ENCODE measurements around the gene GUCY2D. TPM values are rescaled to one million over a fixed set of nuclear protein-coding genes. Genes with fewer than 3 reads are reported as not detected.

GUCY2D gene
- total RNA-seq, 4 donors from 2014 or later, result 0.14 TPM; not detected in 3

DNA sequence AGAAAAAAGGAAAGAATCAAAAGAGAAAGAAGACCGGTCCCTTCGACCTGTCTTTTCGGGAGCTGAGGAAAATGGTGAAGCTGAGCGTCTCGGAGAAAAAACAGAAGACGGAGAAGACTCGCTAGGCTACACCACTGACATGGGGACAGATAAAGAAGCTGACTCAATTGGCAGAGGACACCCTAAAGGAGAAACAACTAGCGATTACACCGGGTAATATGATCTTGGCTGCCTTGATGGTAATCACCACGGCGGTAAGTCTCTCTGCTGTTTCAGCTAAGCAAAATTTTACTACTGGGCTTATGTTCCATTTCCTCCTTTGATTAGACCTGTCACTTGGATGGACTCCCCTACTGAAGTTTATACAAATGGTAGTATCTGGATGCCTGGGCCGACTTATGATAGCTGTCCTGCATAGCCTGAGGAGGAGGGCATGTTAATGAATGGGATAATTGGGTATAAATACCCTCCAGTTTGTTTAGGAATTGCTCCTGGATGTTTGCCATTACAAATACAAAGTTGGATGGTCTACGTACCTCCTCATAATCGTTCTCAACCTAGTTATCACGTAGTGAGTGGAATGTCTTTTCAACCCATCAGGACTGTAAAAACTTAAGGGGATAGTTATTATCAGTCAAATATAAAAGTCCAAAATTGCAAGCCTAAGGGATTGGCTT lies 60.5 kb downstream of the GUCY2D start:
- in situ Hi-C loops (cut with MboI; ENCODE audit: low pct_ligation_motif_present in 1 of 4, low pct_unique_long_range_greater_than_20kb in 1 of 4, low sequenced_read_pairs in 3 of 4) (loop anchor here in 1 of 4 donors (10.0 kb wide), 1 partner anchor 52 kb away; the partner anchor contains the start of gene ALOXE3), intact Hi-C loops (cut with DNase I; ENCODE audit: low total_unique reads) (no loop called here)
- WGBS, 2 donors (ENCODE audit: low coverage in 1 of 2), result 11 to 19% methylated on average over 11 to 15 of the region's 15 CpGs
- peaks cover 0 to 13% (median 9%) of the 10 kb centered on the region in 4 donors for H3K4me1 ChIP-seq
- H3K27me3 ChIP-seq, result peaks cover 66% of the 10 kb centered on the region
- TF ChIP-seq POLR2AphosphoS5 (IDR thresholded peaks at IDR 0.05) (no peak), CTCF (IDR thresholded peaks at IDR 0.05) (no peak), EP300 (IDR thresholded peaks at IDR 0.05; ENCODE audit: low read depth) (no peak), POLR2A (IDR thresholded peaks at IDR 0.05) (no peak)
- H3K4me3 ChIP-seq, result peak overlapping the region in 3 of 4 donors; percentile 26 to 50 (median 33)
- no peak for DNase-seq
- H3K27ac ChIP-seq, result peak overlapping the region in 3 of 4 donors; percentile 33 to 58 (median 54)
- H3K9me3 ChIP-seq, result no peaks in the 10 kb centered on the region
- H3K36me3 ChIP-seq, result no peaks in the 10 kb centered on the region

DNA sequence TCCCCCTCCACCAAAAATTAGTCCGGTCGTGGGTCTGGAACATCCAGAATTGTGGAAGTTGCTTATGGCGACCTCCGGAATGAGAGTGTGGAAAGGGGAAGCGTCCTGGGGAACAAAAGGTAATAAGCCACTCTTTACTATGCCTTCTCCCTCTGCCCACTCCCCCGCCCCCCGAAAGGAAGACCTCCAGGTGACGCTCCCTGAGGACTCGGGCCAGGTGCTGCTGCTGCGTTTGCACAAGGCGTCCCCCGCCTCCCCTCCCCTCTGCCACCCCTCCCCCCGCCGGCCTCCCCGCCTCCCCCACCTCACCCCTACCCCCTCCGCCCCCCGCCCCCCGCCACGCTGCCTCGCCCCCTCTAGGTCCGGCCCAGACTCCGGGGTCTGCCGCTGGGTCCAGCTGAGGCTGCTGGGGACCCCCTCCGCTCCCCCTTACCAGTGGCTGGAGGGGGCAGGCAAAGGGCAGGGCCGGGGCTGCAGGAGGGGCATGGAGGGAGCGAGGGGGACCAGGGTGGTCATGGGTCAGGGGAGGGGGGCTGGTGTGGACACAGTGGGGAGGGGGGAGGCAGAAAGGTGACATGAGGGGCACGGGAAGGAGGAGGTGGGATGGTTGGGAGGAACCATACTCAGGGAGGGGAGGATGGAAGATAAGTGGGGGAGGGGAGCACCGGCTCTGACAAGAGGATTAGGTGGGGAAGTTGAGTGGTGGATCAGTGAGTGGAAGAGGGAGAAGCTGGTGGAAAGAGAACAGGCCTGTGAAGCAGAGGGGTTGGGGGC lies 61.5 kb downstream of the GUCY2D start:
- Histone ChIP-seq H3K27me3 (peaks cover 56% of the 10 kb centered on the region), H3K27ac (no peak overlapping the region), H3K4me3 (peak overlapping the region in 3 of 4 donors; percentile 26 to 50 (median 33)), H3K4me1 (peaks cover 1 to 20% (median 18%) of the 10 kb centered on the region in 4 donors), H3K9me3 (no peaks in the 10 kb centered on the region), H3K36me3 (no peaks in the 10 kb centered on the region)
- intact Hi-C loops (cut with DNase I; ENCODE audit: low total_unique reads), result no loop called here
- in situ Hi-C loops (cut with MboI; ENCODE audit: low pct_ligation_motif_present in 1 of 4, low pct_unique_long_range_greater_than_20kb in 1 of 4, low sequenced_read_pairs in 3 of 4), result loop anchor here in 1 of 4 donors (10.0 kb wide), 1 partner anchor 51 kb away; the partner anchor contains the start of gene ALOXE3
- TF ChIP-seq POLR2AphosphoS5 (IDR thresholded peaks at IDR 0.05), result no peak
- no peak for TF ChIP-seq EP300 (IDR thresholded peaks at IDR 0.05; ENCODE audit: low read depth)
- TF ChIP-seq POLR2A (IDR thresholded peaks at IDR 0.05), result no peak
- no peak for TF ChIP-seq CTCF (IDR thresholded peaks at IDR 0.05)
- DNase-seq, result no peak
- 18 to 20% methylated on average over 7 to 13 of the region's 28 CpGs for WGBS, 2 donors (ENCODE audit: low coverage in 1 of 2)

GRCh38 chr17:8064561-8065019 lies 62.2 kb downstream of the GUCY2D start:
- Histone ChIP-seq H3K27me3 (peaks cover 50% of the 10 kb centered on the region), H3K27ac (no peak overlapping the region), H3K4me3 (no peak overlapping the region), H3K9me3 (no peaks in the 10 kb centered on the region), H3K36me3 (no peaks in the 10 kb centered on the region), H3K4me1 (peaks cover 5 to 27% (median 25%) of the 10 kb centered on the region in 4 donors)
- intact Hi-C loops (cut with DNase I; ENCODE audit: low total_unique reads), result no loop called here
- 20 to 73% methylated on average over 1 to 6 of the region's 6 CpGs for WGBS, 2 donors (ENCODE audit: low coverage in 1 of 2)
- TF ChIP-seq POLR2AphosphoS5 (IDR thresholded peaks at IDR 0.05), result no peak
- no peak for DNase-seq
- in situ Hi-C loops (cut with MboI; ENCODE audit: low pct_ligation_motif_present in 1 of 4, low pct_unique_long_range_greater_than_20kb in 1 of 4, low sequenced_read_pairs in 3 of 4), result loop anchor here in 1 of 4 donors (10.0 kb wide), 1 partner anchor 50 kb away; the partner anchor contains the start of gene ALOXE3

DNA sequence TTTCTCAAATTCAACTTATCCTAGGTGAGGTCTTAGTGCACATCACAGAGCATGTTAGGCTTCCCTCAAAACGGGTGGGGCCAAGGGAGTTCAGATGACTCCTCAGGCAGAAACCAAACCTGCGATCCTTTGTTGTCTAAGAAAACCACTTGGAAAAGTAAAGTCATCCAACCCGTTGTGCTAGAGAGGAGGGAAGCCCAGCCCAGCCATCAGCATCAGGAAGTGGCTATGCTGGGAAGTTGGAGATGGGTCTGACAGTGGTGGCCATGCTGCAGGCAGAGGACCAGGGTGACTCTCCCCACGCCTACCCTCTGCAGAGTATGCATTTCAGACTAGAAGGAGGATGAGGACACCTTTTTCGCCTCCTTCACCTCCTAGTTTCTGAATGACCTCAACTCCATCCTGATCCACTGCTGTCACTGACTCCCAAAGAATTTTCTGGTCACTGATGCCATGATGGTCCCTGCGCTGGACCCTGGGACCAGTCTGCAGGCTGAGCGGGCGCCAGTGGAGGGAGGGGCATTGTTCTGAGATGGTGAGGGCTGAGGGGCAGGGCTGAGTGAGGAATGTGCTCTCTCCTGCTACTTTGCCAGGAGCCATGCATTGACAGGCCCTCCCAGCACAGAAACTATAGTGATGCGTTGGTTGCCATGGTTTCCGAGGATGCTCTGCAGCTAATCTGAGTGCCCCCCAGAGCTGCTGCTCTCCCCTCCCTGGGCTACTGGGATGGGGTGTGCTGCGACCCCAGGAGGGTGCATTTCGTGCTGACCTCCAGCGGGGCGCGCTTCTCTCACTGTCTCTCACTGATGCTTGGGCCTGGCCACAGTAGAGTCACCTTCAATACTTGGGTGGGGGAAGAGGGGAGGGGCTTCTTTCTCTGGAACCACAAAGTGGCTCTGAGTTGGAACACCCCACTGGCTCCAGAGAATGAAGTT lies 64.7 kb downstream of the GUCY2D start:
- Histone ChIP-seq H3K4me3 (no peak overlapping the region), H3K9me3 (no peaks in the 10 kb centered on the region), H3K4me1 (peaks cover 5 to 29% (median 26%) of the 10 kb centered on the region in 4 donors), H3K27ac (no peak overlapping the region), H3K27me3 (peaks cover 39% of the 10 kb centered on the region), H3K36me3 (no peaks in the 10 kb centered on the region)
- intact Hi-C loops (cut with DNase I; ENCODE audit: low total_unique reads), result no loop called here
- 78% methylated on average over 15 of the region's 15 CpGs; no CpG with 5 or more reads in 1 of the 2 donors for WGBS, 2 donors (ENCODE audit: low coverage in 1 of 2)
- in situ Hi-C loops (cut with MboI; ENCODE audit: low pct_ligation_motif_present in 1 of 4, low pct_unique_long_range_greater_than_20kb in 1 of 4, low sequenced_read_pairs in 3 of 4), result loop anchor here in 1 of 4 donors (10.0 kb wide), 1 partner anchor 48 kb away; the partner anchor contains the start of gene ALOXE3
- no peak for TF ChIP-seq POLR2A (IDR thresholded peaks at IDR 0.05)
- TF ChIP-seq EP300 (IDR thresholded peaks at IDR 0.05; ENCODE audit: low read depth), result no peak
- TF ChIP-seq CTCF (IDR thresholded peaks at IDR 0.05), result no peak
- no peak for TF ChIP-seq POLR2AphosphoS5 (IDR thresholded peaks at IDR 0.05)
- no peak for DNase-seq

Data from transverse colon (tissue), 4 donors.